GM12878 (cell line): Measurements from ENCODE around the gene ISG15. TPM values are rescaled to one million over a fixed set of nuclear protein-coding genes. Genes with fewer than 3 reads are reported as not detected.

ENCODE experiments used
- BACH1 ChIP-seq: fragments of 450-650 bp; IDR thresholded peaks from 2 replicates; pipeline ENCODE4 v1.6.1; 2017; ENCODE audit warnings: mild to moderate bottlenecking, borderline replicate concordance
- BCL11A ChIP-seq: IDR thresholded peaks from 2 replicates; pipeline ENCODE4 v1.6.1; 2011; ENCODE audit warnings: low read depth, low read length
- ELK1 ChIP-seq: IDR thresholded peaks from 2 replicates; pipeline ENCODE4 v1.6.1; 2012; ENCODE audit warnings: low read depth, low read length, improper control_type of control experiment
- NR2C2 ChIP-seq: IDR thresholded peaks from 2 replicates; pipeline ENCODE4 v1.6.1; 2011; ENCODE audit warnings: borderline replicate concordance, low read depth; ENCODE audit not compliant: control insufficient read depth, insufficient read length
- NR2F1 ChIP-seq: fragments of 450-650 bp; conservative IDR thresholded peaks from 2 replicates; pipeline ENCODE4 v1.6.1; 2017; ENCODE audit warnings: mild to moderate bottlenecking
- POLR2AphosphoS5 ChIP-seq: IDR thresholded peaks from 2 replicates; pipeline ENCODE4 v1.6.1; 2011; ENCODE audit warnings: mild to moderate bottlenecking, low read length, inconsistent platforms
- POU2F2 ChIP-seq: IDR thresholded peaks from 3 replicates; pipeline ENCODE4 v1.6.1; 2011; ENCODE audit warnings: low read depth, mild to moderate bottlenecking, low read length, borderline replicate concordance
- SKIL ChIP-seq: fragments of 450-650 bp; IDR thresholded peaks from 2 replicates; pipeline ENCODE4 v1.6.1; 2017; ENCODE audit warnings: mild to moderate bottlenecking, low read depth, inconsistent platforms; ENCODE audit not compliant: poor library complexity, severe bottlenecking
- TAF1 ChIP-seq: IDR thresholded peaks from 2 replicates; pipeline ENCODE4 v1.6.1; 2011; ENCODE audit warnings: mild to moderate bottlenecking, low read depth, low read length, borderline replicate concordance
- TCF7 ChIP-seq: IDR thresholded peaks from 2 replicates; pipeline ENCODE4 v1.6.1; 2014; ENCODE audit warnings: antibody characterized with exemption, borderline replicate concordance
- ZNF687 ChIP-seq: fragments of 450-650 bp; IDR thresholded peaks from 2 replicates; pipeline ENCODE4 v1.6.1; 2017; ENCODE audit warnings: mild to moderate bottlenecking, moderate library complexity
- polyA plus RNA-seq, 11 experiments: library from polyadenylated mRNA; depleted of rRNA in 4 of 11; unstranded in 6 of 11; stranded (reverse) in 5 of 11; fragments of >200 nt; fragmentation: Nextera tagmentation in 4 of 11; fragmentation: Illumina TruSeq in 1 of 11; extraction: Ambion mirVana in 4 of 11; extraction: Trizol in 1 of 11; gene quantifications; 1 replicate in 1 of 11; 2 replicates in 10 of 11; pipeline versions ENCODE4 v1.2.1 to v1.2.3, GENCODE V29; 2011 to 2016; ENCODE audit warnings: inconsistent platforms in 2 of 11, missing spikeins in 2 of 11, low read depth in 1 of 11
- total RNA-seq, 4 experiments: library from RNA; depleted of rRNA in 3 of 4; stranded (reverse); fragments of >200 nt in 3 of 4; fragmentation: Illumina TruSeq in 1 of 4; extraction: Trizol in 1 of 4; gene quantifications; 2 replicates each; pipeline versions ENCODE4 v1.2.1 to v1.2.3, GENCODE V29; 2013 to 2021

ISG15 gene
- total and polyA plus RNA-seq, 10 of the 15 experiments (the other 5 are each of a cell fraction or from before 2014, with no cell fraction given), result 7.8 to 384 (median 274) TPM

GRCh38 chr1:1020000-1020404 lies 6.7 kb downstream of the ISG15 start, which contains the start of gene AGRN (continued):
- TF ChIP-seq ZNF687 (0 out of 2 replicates have a peak, but pooled peaks have one; percentile 36), POU2F2 (no peak), TAF1 (no peak), BACH1 (peak; percentile 85), ELK1 (no peak), TCF7 (no peak), BCL11A (no peak), SKIL (no peak), POLR2AphosphoS5 (no peak), NR2C2 (no peak), NR2F1 (0 out of 2 replicates have a peak, but pooled peaks have one; percentile 24)
